Fibroblast of lung (primary cell): Measurements from ENCODE around the gene PPP4R2.

Experiments used
- CTCF ChIP-seq, 2 donors: IDR thresholded peaks in 1 of 2; conservative IDR thresholded peaks in 1 of 2; 1 replicate in 1 of 2; 2 replicates in 1 of 2; pipeline ENCODE4 v1.5.1; 2011 to 2012; ENCODE audit warnings: low read length in 2 of 2, control low read depth in 1 of 2, inconsistent platforms in 1 of 2, low read depth in 1 of 2, mild to moderate bottlenecking in 1 of 2
- EZH2 ChIP-seq: IDR thresholded peaks from 2 replicates; pipeline ENCODE4 v1.5.1; 2012; ENCODE audit warnings: low read length, control low read depth, mild to moderate bottlenecking; ENCODE audit errors: missing control alignments

DNA sequence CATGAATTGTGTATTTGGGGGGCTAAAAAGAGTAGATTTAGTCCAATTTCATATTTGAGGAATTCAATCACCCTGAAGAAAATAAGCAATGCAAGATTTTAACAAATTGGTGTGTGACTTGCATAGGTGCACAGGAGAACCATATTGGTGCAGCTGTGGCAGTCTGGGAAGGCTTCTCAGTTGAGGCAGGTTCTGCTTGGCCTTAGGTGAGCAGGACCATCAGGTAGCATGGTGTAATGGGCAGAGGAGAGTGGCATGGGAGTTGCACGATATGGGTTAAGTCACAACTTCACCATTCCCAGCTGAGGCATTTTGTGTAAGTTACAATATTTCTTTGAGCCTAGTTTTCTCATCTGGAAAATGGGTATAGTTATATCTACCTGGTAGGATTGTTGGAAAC, 75.3 kb downstream of the PPP4R2 start:
- TF ChIP-seq CTCF (conservative IDR thresholded peaks at IDR 0.05 in 1 of 2, IDR thresholded peaks at IDR 0.05 in 1 of 2; ENCODE audit: low read depth in 1 of 2, low read length in 2 of 2): no peak
- TF ChIP-seq EZH2: no peak
